ENCODE measurements around the gene ADAMTS13. TPM values are rescaled to one million over a fixed set of nuclear protein-coding genes. Genes with fewer than 3 reads are reported as not detected.

Gene ADAMTS13
- total RNA-seq, 1 donor from 2014 or later = 12.9 TPM

DNA sequence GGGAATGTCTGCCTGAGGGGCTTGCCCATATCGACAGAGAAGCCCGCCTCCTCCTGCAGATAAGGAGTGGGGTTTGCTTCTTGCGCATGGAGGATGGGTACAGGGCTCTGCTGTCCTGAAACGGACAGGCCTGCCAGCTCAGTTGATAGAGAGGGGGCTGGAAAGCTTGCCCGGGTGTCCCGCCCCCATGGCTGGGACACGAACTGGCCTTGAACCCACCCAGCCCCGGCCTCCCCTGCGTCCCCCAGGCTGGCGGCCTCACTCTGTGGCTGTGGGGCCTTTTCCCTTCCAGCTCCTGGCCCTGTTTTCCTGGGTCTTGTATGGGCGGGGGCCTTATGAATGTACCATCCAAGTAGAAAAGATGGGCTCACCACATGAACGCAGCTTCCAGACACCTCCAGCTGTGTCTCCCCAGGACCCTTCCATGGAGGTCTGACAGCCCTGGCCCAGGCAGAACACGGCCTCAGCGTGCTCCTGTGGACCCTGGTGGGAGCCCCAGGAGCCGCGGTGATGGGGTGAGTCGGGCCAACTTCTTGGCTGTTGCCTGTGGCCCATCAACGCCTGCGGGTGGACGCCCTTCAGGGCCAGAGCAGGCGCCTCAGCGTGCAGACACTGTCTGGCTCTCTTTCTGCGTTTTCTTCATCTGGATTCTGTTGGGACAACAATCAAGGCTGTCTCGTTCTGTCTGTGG lies 72.6 kb downstream of the ADAMTS13 start:
- peaks cover 4% of the 10 kb centered on the region for H3K4me1 Mint-ChIP-seq (ENCODE audit: unreplicated experiment)
- H3K36me3 Mint-ChIP-seq = no peaks in the 10 kb centered on the region

DNA sequence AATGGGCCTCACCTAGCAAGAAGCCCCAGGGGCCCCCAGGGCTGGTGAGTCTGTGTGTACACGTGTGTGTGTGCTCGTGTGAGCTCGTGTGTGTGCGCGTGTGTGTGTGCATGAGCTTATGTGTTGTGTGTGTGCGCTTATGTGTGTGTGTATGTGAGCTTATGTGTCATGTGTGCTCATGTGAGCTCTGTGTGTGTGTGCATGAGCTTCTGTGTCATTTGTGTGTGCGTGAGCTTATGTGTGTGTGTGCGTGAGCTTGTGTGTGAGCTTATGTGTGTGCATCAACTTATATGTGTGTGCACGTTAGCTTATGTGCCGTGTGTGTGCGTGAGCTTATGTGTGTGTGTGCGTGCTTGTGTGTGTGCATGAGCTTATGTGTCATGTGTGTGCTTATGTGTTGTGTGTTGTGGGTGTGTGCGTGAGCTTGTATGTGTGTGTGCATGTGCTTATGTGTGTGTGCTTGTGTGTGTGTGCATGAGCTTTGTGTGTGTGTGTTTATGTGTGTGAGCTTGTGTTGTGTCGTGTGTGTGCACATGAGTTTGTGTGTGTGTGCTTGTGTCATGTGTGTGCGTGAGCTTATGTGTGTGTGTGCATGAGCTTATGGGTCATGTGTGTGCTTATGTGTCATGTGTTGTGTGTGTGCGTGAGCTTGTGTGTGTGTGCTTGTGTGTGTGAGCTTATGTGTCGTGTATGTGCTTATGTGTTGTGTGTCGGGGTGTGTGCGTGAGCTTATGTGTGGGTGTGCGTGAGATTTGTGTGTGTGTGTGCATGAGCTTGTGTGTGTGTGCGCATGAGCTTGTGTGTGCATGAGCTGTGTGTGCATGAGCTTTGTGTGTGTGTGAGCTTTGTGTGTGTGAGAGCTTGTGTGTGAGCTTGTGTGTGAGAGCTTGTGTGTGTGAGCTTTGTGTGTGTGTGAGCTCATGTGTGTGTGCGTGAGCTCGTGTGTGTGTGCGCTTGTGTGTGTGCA lies 73.4 kb downstream of the ADAMTS13 start:
- H3K27ac Mint-ChIP-seq = no peak overlapping the region
- peaks cover 4% of the 10 kb centered on the region for H3K4me1 Mint-ChIP-seq (ENCODE audit: unreplicated experiment)
- no peak for DNase-seq (ENCODE audit: extremely low spot score, unreplicated experiment)
- H3K36me3 Mint-ChIP-seq = no peaks in the 10 kb centered on the region
- TF ChIP-seq, protein P1, sequence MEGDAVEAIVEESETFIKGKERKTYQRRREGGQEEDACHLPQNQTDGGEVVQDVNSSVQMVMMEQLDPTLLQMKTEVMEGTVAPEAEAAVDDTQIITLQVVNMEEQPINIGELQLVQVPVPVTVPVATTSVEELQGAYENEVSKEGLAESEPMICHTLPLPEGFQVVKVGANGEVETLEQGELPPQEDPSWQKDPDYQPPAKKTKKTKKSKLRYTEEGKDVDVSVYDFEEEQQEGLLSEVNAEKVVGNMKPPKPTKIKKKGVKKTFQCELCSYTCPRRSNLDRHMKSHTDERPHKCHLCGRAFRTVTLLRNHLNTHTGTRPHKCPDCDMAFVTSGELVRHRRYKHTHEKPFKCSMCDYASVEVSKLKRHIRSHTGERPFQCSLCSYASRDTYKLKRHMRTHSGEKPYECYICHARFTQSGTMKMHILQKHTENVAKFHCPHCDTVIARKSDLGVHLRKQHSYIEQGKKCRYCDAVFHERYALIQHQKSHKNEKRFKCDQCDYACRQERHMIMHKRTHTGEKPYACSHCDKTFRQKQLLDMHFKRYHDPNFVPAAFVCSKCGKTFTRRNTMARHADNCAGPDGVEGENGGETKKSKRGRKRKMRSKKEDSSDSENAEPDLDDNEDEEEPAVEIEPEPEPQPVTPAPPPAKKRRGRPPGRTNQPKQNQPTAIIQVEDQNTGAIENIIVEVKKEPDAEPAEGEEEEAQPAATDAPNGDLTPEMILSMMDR (conservative IDR thresholded peaks at IDR 0.05) = no peak
- H3K27me3 Mint-ChIP-seq = peaks cover 3% of the 10 kb centered on the region
- H3K4me3 Mint-ChIP-seq = no peak overlapping the region
- no peaks in the 10 kb centered on the region for H3K9me3 Mint-ChIP-seq

More for the DNA sequence above, 72.6 kb downstream of the ADAMTS13 start:
- no peak overlapping the region for H3K27ac Mint-ChIP-seq
- no peaks in the 10 kb centered on the region for H3K9me3 Mint-ChIP-seq
- no peak for DNase-seq (ENCODE audit: extremely low spot score, unreplicated experiment)
- H3K4me3 Mint-ChIP-seq = no peak overlapping the region
- H3K27me3 Mint-ChIP-seq = peaks cover 3% of the 10 kb centered on the region
- TF ChIP-seq, protein P1 (conservative IDR thresholded peaks at IDR 0.05) = no peak

DNA sequence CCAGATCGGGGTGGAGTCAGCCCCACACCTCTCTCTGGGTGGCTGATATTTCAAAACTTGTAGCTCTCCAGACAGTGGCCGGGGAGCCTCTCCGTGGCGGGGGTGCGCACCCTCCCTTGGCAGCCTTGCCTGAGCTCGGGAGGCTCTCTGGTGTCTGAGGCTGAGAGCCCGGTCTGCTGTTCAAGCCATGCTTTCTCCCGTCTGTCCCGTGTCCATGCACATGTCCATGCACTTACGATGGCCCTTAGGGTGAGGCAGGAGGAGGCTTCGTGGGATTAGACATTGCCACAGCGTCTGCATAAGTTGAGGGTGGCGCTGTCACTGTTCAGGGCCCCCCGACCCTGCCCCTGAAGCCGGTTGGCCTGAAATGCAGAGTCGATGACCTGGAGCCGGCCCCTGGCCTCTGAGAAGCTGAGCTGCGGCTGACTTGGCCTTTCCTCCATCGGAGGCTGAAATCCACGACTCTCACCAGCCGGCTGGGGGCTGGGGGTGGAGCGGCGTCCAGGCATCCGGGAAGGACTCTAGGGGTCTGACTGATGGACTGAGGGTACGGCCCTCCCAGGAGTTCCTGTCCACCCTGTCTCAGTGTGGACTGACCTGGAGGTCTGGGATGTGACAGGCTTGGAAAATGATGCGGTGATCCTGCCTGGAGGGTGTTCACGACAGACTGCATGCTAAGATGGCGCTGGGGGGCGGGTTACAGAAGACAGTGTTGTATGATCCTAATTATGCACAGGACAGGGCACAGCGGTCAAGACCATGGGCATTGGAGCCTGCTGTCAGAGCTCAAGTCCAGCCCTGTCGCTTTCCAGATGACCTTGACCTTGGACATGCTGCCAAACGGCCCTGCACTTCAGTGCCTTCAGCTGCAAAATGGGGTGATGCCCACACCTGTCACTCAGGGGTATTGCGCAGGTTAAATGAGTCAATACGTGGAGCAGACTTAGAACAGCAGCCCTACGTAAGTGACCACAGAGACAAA lies 75.0 kb downstream of the ADAMTS13 start:
- Mint-ChIP-seq H3K27me3 (peaks cover 3% of the 10 kb centered on the region), H3K4me3 (no peak overlapping the region), H3K4me1 (ENCODE audit: unreplicated experiment) (peaks cover 4% of the 10 kb centered on the region), H3K9me3 (peaks cover 11% of the 10 kb centered on the region), H3K27ac (no peak overlapping the region), H3K36me3 (no peaks in the 10 kb centered on the region)
- no peak for DNase-seq (ENCODE audit: extremely low spot score, unreplicated experiment)
- TF ChIP-seq, protein P1 (conservative IDR thresholded peaks at IDR 0.05) = no peak

DNA sequence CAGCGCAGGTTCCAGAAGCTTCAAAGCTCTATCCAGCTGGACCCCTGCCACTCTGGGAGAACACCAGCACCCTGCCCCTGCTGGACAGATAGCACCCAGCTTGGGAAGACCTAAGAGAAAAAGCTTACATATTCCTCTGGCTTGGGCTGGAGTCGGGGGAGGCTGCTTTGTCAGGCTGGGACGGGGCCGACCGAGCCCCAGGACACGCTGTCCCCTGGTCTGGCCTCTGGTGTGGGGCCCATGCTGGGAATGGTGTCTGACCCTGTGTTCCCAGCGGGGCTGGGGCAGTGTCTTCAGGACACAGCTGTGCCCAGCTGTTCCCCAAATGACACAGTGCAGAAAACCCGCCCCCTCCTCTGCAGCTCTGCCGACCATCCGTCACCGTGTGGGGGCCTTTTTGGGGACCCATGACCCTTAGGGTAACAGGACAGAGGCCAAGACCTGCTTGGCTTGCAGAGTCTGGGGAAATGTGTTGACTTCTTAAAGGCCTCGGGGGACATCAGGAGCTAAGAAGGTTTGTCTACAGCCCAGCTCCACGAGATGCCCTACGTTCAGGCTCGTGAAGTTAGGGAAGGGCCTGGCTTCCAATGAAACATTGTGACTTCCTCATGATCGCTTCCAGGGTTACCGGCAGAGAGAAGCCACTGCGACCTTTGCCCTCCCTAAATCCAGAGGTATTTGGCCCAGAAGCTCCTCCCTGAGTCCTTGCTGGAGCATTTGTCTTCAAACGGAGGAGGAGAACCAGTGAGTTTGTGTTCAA lies 77.1 kb downstream of the ADAMTS13 start:
- Mint-ChIP-seq H3K36me3 (no peaks in the 10 kb centered on the region), H3K4me3 (no peak overlapping the region), H3K9me3 (peaks cover 18% of the 10 kb centered on the region), H3K27me3 (peaks cover 9% of the 10 kb centered on the region), H3K4me1 (ENCODE audit: unreplicated experiment) (no peaks in the 10 kb centered on the region), H3K27ac (no peak overlapping the region)
- TF ChIP-seq, protein P1 (conservative IDR thresholded peaks at IDR 0.05) = no peak
- DNase-seq (ENCODE audit: extremely low spot score, unreplicated experiment) = no peak

All from type B pancreatic cell (in vitro differentiated cells).